ENCODE data around the gene PKIB.

PKIB gene

GRCh38 chr6:122713138-122713537 is 102.9 kb downstream of the PKIB start:
- no peaks in the 10 kb centered on the region for H3K9me3 ChIP-seq (replicated peaks; ENCODE audit: insufficient read depth, low read length)

GRCh38 chr6:122714059-122714458 is 103.9 kb downstream of the PKIB start:
- no peak overlapping the region for H3K9ac ChIP-seq (ENCODE audit: low read length)
- H3K4me2 ChIP-seq (ENCODE audit: low read depth, low read length) = no peak overlapping the region

More at GRCh38 chr6:122713138-122713537, 102.9 kb downstream of the PKIB start:
- no peaks in the 10 kb centered on the region for H3F3A ChIP-seq (ENCODE audit: insufficient read depth, low read length)
- H3K79me2 ChIP-seq (ENCODE audit: low read length) = no peaks in the 10 kb centered on the region
- H4K20me1 ChIP-seq (ENCODE audit: insufficient read depth, low read length) = no peaks in the 10 kb centered on the region
- no peaks in the 10 kb centered on the region for H3K36me3 ChIP-seq (replicated peaks; ENCODE audit: insufficient read depth, low read length)
- no peak for DNase-seq
- H3K4me1 ChIP-seq (ENCODE audit: low read length) = no peaks in the 10 kb centered on the region
- no peak overlapping the region for H3K4me3 ChIP-seq (ENCODE audit: low read length)
- H3K27ac ChIP-seq (ENCODE audit: low read length) = no peak overlapping the region
- H3K4me2 ChIP-seq (ENCODE audit: low read depth, low read length) = no peak overlapping the region
- H3K9ac ChIP-seq (ENCODE audit: low read length) = no peak overlapping the region
- no peaks in the 10 kb centered on the region for H3K9me2 ChIP-seq (replicated peaks; ENCODE audit: insufficient read depth, low read length)
- H2AFZ ChIP-seq (ENCODE audit: low read length) = no peak overlapping the region
- no peak for TF ChIP-seq EZH2 (optimal IDR thresholded peaks at IDR 0.05; ENCODE audit: low read depth, low read length)
- H3K27me3 ChIP-seq (replicated peaks; ENCODE audit: insufficient read depth, low read length) = no peaks in the 10 kb centered on the region

GRCh38 chr6:122715725-122716124 is 105.5 kb downstream of the PKIB start:
- no peak overlapping the region for H3K4me2 ChIP-seq (ENCODE audit: low read depth, low read length)
- H3K9me3 ChIP-seq (replicated peaks; ENCODE audit: insufficient read depth, low read length) = no peaks in the 10 kb centered on the region
- no peaks in the 10 kb centered on the region for H3K4me1 ChIP-seq (ENCODE audit: low read length)
- H3K79me2 ChIP-seq (ENCODE audit: low read length) = no peaks in the 10 kb centered on the region
- H3K9me2 ChIP-seq (replicated peaks; ENCODE audit: insufficient read depth, low read length) = no peaks in the 10 kb centered on the region
- H4K20me1 ChIP-seq (ENCODE audit: insufficient read depth, low read length) = no peaks in the 10 kb centered on the region
- TF ChIP-seq EZH2phosphoT487 (IDR thresholded peaks at IDR 0.05; ENCODE audit: low read length) (no peak), EZH2 (optimal IDR thresholded peaks at IDR 0.05; ENCODE audit: low read depth, low read length) (no peak), CTCF (IDR thresholded peaks at IDR 0.05; ENCODE audit: low read length) (no peak)
- no peak for DNase-seq
- H3K4me3 ChIP-seq (ENCODE audit: low read length) = no peak overlapping the region
- H3F3A ChIP-seq (ENCODE audit: insufficient read depth, low read length) = no peaks in the 10 kb centered on the region
- H2AFZ ChIP-seq (ENCODE audit: low read length) = no peak overlapping the region
- H3K36me3 ChIP-seq (replicated peaks; ENCODE audit: insufficient read depth, low read length) = no peaks in the 10 kb centered on the region
- no peak overlapping the region for H3K27ac ChIP-seq (ENCODE audit: low read length)
- H3K9ac ChIP-seq (ENCODE audit: low read length) = no peak overlapping the region
- H3K27me3 ChIP-seq (replicated peaks; ENCODE audit: insufficient read depth, low read length) = no peaks in the 10 kb centered on the region

More at GRCh38 chr6:122714059-122714458, 103.9 kb downstream of the PKIB start:
- no peaks in the 10 kb centered on the region for H3K36me3 ChIP-seq (replicated peaks; ENCODE audit: insufficient read depth, low read length)
- no peak for DNase-seq
- H4K20me1 ChIP-seq (ENCODE audit: insufficient read depth, low read length) = no peaks in the 10 kb centered on the region
- TF ChIP-seq CTCF (IDR thresholded peaks at IDR 0.05; ENCODE audit: low read length) (no peak), EZH2 (optimal IDR thresholded peaks at IDR 0.05; ENCODE audit: low read depth, low read length) (no peak), EZH2phosphoT487 (IDR thresholded peaks at IDR 0.05; ENCODE audit: low read length) (no peak)
- H3F3A ChIP-seq (ENCODE audit: insufficient read depth, low read length) = no peaks in the 10 kb centered on the region
- no peak overlapping the region for H3K4me3 ChIP-seq (ENCODE audit: low read length)
- H3K9me3 ChIP-seq (replicated peaks; ENCODE audit: insufficient read depth, low read length) = no peaks in the 10 kb centered on the region
- no peaks in the 10 kb centered on the region for H3K4me1 ChIP-seq (ENCODE audit: low read length)
- H3K27ac ChIP-seq (ENCODE audit: low read length) = no peak overlapping the region
- H3K27me3 ChIP-seq (replicated peaks; ENCODE audit: insufficient read depth, low read length) = no peaks in the 10 kb centered on the region
- H2AFZ ChIP-seq (ENCODE audit: low read length) = no peak overlapping the region
- no peaks in the 10 kb centered on the region for H3K79me2 ChIP-seq (ENCODE audit: low read length)
- H3K9me2 ChIP-seq (replicated peaks; ENCODE audit: insufficient read depth, low read length) = no peaks in the 10 kb centered on the region

- H3K9ac ChIP-seq (ENCODE audit: low read length) = no peak overlapping the region
- H3K27ac ChIP-seq (ENCODE audit: low read length) = no peak overlapping the region
- no peak overlapping the region for H2AFZ ChIP-seq (ENCODE audit: low read length)
- no peaks in the 10 kb centered on the region for H3K79me2 ChIP-seq (ENCODE audit: low read length)
- no peaks in the 10 kb centered on the region for H3K27me3 ChIP-seq (replicated peaks; ENCODE audit: insufficient read depth, low read length)
- no peak for DNase-seq
- no peaks in the 10 kb centered on the region for H3F3A ChIP-seq (ENCODE audit: insufficient read depth, low read length)
- no peak overlapping the region for H3K4me3 ChIP-seq (ENCODE audit: low read length)
- no peak overlapping the region for H3K4me2 ChIP-seq (ENCODE audit: low read depth, low read length)
- H3K36me3 ChIP-seq (replicated peaks; ENCODE audit: insufficient read depth, low read length) = no peaks in the 10 kb centered on the region
- H3K9me2 ChIP-seq (replicated peaks; ENCODE audit: insufficient read depth, low read length) = no peaks in the 10 kb centered on the region
- H4K20me1 ChIP-seq (ENCODE audit: insufficient read depth, low read length) = no peaks in the 10 kb centered on the region
- no peaks in the 10 kb centered on the region for H3K9me3 ChIP-seq (replicated peaks; ENCODE audit: insufficient read depth, low read length)
- TF ChIP-seq CTCF (IDR thresholded peaks at IDR 0.05; ENCODE audit: low read length) (no peak), EZH2phosphoT487 (IDR thresholded peaks at IDR 0.05; ENCODE audit: low read length) (no peak), EZH2 (optimal IDR thresholded peaks at IDR 0.05; ENCODE audit: low read depth, low read length) (no peak)
- no peaks in the 10 kb centered on the region for H3K4me1 ChIP-seq (ENCODE audit: low read length)
Observed at GRCh38 chr6:122717350-122717749, 107.1 kb downstream of the PKIB start.
